Large intestine (tissue), 3 donors: ENCODE measurements around the gene MSI2. TPM values are rescaled to one million over a fixed set of nuclear protein-coding genes. Genes with fewer than 3 reads are reported as not detected.

Experiments used
- DNase-seq, 2 donors: peaks; one replicate each; pipeline versions ENCODE4 v3.0.0 to v3.0.0-alpha.2; 2013
- H3K27ac ChIP-seq: one replicate; pipeline ENCODE4 v1.5.1; 2013; ENCODE audit warnings: low read length
- H3K27me3 ChIP-seq: 2 replicates; pipeline ENCODE4 v1.6.1; 2013; ENCODE audit warnings: low read length; ENCODE audit not compliant: control insufficient read depth, insufficient read depth
- H3K36me3 ChIP-seq: 2 replicates; pipeline ENCODE4 v1.6.1; 2013; ENCODE audit warnings: low read length; ENCODE audit not compliant: control insufficient read depth, insufficient read depth
- H3K4me1 ChIP-seq: one replicate; pipeline ENCODE4 v1.6.1; 2013; ENCODE audit warnings: low read length; ENCODE audit not compliant: control insufficient read depth, insufficient read depth
- H3K4me3 ChIP-seq: one replicate; pipeline ENCODE4 v1.5.1; 2013; ENCODE audit warnings: low read length
- H3K9me3 ChIP-seq: one replicate; pipeline ENCODE4 v1.6.1; 2013; ENCODE audit warnings: mild to moderate bottlenecking, low read depth, low read length, moderate library complexity; ENCODE audit not compliant: control insufficient read depth
- WGBS: methylation state at CpG from one replicate; pipeline ENCODE4 v1.1.5; 2013; ENCODE audit warnings: low lambda C conversion rate; ENCODE audit not compliant: insufficient coverage; 5-methylcytosine and 5-hydroxymethylcytosine counted together
- polyA plus RNA-seq: library from polyadenylated mRNA; unstranded; fragments of 120-200 nt; gene quantifications from one replicate; pipeline ENCODE4 v1.2.1, GENCODE V29; 2013

Gene MSI2
- polyA plus RNA-seq, 1 donor = 46.1 TPM

GRCh38 chr17:57517632-57518456 lies 261.5 kb downstream of the MSI2 start:
- H3K4me1 ChIP-seq = peaks cover 44% of the 10 kb centered on the region
- no peak overlapping the region for H3K4me3 ChIP-seq
- no CpG with 5 or more reads among the region's 8 CpGs for WGBS
- DNase-seq = peak in 1 of 2 donors; percentile 80
- H3K9me3 ChIP-seq = no peaks in the 10 kb centered on the region
- H3K36me3 ChIP-seq = no peaks in the 10 kb centered on the region
- peak overlapping the region; percentile 31 for H3K27ac ChIP-seq
- H3K27me3 ChIP-seq = no peaks in the 10 kb centered on the region

GRCh38 chr17:57518587-57519581 lies 262.6 kb downstream of the MSI2 start:
- Histone ChIP-seq H3K4me1 (peaks cover 44% of the 10 kb centered on the region), H3K4me3 (no peak overlapping the region), H3K36me3 (no peaks in the 10 kb centered on the region), H3K9me3 (no peaks in the 10 kb centered on the region), H3K27ac (peak overlapping the region; percentile 41), H3K27me3 (no peaks in the 10 kb centered on the region)
- DNase-seq = peak in 1 of 2 donors; percentile 66
- no CpG with 5 or more reads among the region's 20 CpGs for WGBS

GRCh38 chr17:57519800-57520199 lies 263.5 kb downstream of the MSI2 start:
- Histone ChIP-seq H3K27me3 (no peaks in the 10 kb centered on the region), H3K36me3 (no peaks in the 10 kb centered on the region), H3K9me3 (no peaks in the 10 kb centered on the region), H3K27ac (no peak overlapping the region), H3K4me1 (peaks cover 44% of the 10 kb centered on the region), H3K4me3 (no peak overlapping the region)
- no peak for DNase-seq
- no CpG with 5 or more reads among the region's 7 CpGs for WGBS

- WGBS = 80% methylated on average over 1 of the region's 7 CpGs
- no peak overlapping the region for H3K27ac ChIP-seq
- H3K4me1 ChIP-seq = peaks cover 44% of the 10 kb centered on the region
Observed at GRCh38 chr17:57521606-57522005, 265.3 kb downstream of the MSI2 start.

GRCh38 chr17:57522042-57523005 lies 266.0 kb downstream of the MSI2 start:
- Histone ChIP-seq H3K9me3 (no peaks in the 10 kb centered on the region), H3K36me3 (no peaks in the 10 kb centered on the region), H3K4me3 (no peak overlapping the region), H3K27ac (no peak overlapping the region), H3K4me1 (peaks cover 40% of the 10 kb centered on the region), H3K27me3 (no peaks in the 10 kb centered on the region)
- no peak for DNase-seq
- no CpG with 5 or more reads among the region's 10 CpGs for WGBS

More at GRCh38 chr17:57521606-57522005, 265.3 kb downstream of the MSI2 start:
- no peak for DNase-seq
- Histone ChIP-seq H3K4me3 (no peak overlapping the region), H3K36me3 (no peaks in the 10 kb centered on the region), H3K9me3 (no peaks in the 10 kb centered on the region), H3K27me3 (no peaks in the 10 kb centered on the region)

GRCh38 chr17:57523926-57524632 lies 267.8 kb downstream of the MSI2 start:
- Histone ChIP-seq H3K27me3 (no peaks in the 10 kb centered on the region), H3K27ac (no peak overlapping the region), H3K36me3 (no peaks in the 10 kb centered on the region), H3K4me1 (peaks cover 38% of the 10 kb centered on the region), H3K9me3 (no peaks in the 10 kb centered on the region), H3K4me3 (no peak overlapping the region)
- no peak for DNase-seq
- no CpG with 5 or more reads among the region's 7 CpGs for WGBS

GRCh38 chr17:57524839-57525568 lies 268.7 kb downstream of the MSI2 start:
- Histone ChIP-seq H3K4me1 (peaks cover 38% of the 10 kb centered on the region), H3K27me3 (no peaks in the 10 kb centered on the region), H3K9me3 (no peaks in the 10 kb centered on the region), H3K27ac (no peak overlapping the region), H3K4me3 (no peak overlapping the region), H3K36me3 (no peaks in the 10 kb centered on the region)
- DNase-seq = no peak
- WGBS = no CpG with 5 or more reads among the region's 4 CpGs

- WGBS = no CpG with 5 or more reads among the region's 15 CpGs
- no peaks in the 10 kb centered on the region for H3K9me3 ChIP-seq
- peak overlapping the region; percentile 68 for H3K27ac ChIP-seq
- H3K27me3 ChIP-seq = no peaks in the 10 kb centered on the region
- peak in 1 of 2 donors; percentile 67 for DNase-seq
- H3K4me1 ChIP-seq = peaks cover 54% of the 10 kb centered on the region
- no peak overlapping the region for H3K4me3 ChIP-seq
- no peaks in the 10 kb centered on the region for H3K36me3 ChIP-seq
Observed at GRCh38 chr17:57527221-57528057, 271.1 kb downstream of the MSI2 start.
